AG09319 (cell line): ENCODE data around the gene PCTP.

Source experiments
- DNase-seq: peaks from one replicate; pipeline ENCODE4 v3.0.0-alpha.2; 2010; ENCODE audit warnings: low read depth; ENCODE audit errors: extremely low read depth
- TF ChIP-seq, protein P1 (sequence below): IDR thresholded peaks from 2 replicates; pipeline ENCODE4 v1.5.1; 2011; ENCODE audit warnings: low read depth, mild to moderate bottlenecking, inconsistent platforms, low read length, moderate library complexity

Gene PCTP

DNA sequence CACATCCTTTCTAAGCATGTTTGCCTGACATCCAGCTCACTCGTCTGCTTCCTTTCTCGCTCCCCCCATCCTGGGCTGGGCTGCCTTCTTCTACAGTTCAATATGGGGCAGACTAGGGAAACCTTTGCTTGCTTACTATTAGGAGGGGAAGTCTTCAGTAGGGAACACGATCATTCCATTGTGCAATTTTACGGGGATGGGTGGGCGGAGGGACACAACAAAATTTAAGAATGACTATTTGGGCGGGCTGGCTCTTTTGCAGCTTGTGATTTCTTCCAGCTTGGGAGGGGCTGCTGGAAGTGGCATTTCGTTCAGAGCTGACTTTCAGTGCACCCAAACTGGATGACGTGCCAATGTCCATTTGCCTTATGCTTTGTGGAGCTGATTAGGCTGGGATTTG, 25.4 kb downstream of the PCTP start:
- TF ChIP-seq, protein P1, sequence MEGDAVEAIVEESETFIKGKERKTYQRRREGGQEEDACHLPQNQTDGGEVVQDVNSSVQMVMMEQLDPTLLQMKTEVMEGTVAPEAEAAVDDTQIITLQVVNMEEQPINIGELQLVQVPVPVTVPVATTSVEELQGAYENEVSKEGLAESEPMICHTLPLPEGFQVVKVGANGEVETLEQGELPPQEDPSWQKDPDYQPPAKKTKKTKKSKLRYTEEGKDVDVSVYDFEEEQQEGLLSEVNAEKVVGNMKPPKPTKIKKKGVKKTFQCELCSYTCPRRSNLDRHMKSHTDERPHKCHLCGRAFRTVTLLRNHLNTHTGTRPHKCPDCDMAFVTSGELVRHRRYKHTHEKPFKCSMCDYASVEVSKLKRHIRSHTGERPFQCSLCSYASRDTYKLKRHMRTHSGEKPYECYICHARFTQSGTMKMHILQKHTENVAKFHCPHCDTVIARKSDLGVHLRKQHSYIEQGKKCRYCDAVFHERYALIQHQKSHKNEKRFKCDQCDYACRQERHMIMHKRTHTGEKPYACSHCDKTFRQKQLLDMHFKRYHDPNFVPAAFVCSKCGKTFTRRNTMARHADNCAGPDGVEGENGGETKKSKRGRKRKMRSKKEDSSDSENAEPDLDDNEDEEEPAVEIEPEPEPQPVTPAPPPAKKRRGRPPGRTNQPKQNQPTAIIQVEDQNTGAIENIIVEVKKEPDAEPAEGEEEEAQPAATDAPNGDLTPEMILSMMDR: no peak
- DNase-seq: no peak

DNA sequence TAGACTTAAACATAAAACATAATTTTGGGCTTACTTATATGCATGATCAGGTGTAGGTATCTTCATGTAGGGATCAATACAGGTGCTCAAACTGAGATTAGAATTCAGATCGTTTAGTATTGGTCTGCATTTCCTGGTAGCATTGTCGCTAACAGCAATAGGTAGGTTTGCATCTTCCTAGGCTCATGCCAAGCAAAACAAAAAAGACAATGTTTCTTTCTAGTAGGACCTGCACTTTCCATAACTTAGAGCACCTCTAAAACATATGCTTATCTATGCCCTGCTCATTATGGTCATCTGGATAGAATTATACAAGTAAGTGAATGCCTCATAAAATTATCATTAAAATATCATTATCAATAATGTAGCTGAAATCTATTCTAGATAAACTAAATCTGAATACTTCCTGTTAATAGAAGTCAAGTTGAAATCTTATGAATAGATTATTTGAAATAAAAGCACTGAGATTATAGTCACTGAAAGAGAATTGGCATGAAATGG, 26.7 kb downstream of the PCTP start:
- TF ChIP-seq, protein P1: no peak
- DNase-seq: no peak

DNA sequence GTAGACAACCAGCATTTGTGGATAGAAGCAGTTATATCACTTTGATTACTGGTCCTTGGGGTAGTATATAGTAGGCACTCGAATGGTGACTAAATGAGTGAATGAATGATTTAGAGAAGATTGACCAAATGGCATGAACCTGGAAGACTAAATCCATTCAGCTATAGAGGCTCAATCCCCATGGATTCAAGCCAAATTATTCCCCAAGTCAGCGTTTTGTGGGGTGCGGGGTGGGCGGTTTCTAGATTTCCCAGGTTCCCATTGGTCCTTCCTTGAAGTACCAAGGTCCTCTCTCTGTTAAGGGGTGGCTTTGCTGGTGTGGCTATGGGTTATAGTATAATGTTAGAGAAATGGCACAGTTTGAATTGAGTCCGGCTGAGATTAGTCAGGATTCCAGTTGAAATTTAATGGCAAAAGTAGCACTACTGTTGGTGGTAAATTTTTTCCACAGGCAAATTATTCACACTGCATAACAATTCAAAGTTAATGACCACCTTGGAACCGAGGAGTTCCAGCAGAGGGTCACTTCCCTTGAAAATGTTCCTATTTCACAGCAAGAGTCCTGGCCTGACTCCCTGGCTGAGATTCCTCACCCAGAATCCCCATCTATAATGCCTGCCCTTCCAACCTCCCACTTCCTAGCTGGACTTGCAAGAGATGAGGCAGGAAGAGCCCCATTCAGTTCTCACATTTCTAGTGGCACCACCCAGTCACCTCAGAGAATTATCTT, 27.7 kb downstream of the PCTP start:
- DNase-seq: no peak
- TF ChIP-seq, protein P1: no peak

DNA sequence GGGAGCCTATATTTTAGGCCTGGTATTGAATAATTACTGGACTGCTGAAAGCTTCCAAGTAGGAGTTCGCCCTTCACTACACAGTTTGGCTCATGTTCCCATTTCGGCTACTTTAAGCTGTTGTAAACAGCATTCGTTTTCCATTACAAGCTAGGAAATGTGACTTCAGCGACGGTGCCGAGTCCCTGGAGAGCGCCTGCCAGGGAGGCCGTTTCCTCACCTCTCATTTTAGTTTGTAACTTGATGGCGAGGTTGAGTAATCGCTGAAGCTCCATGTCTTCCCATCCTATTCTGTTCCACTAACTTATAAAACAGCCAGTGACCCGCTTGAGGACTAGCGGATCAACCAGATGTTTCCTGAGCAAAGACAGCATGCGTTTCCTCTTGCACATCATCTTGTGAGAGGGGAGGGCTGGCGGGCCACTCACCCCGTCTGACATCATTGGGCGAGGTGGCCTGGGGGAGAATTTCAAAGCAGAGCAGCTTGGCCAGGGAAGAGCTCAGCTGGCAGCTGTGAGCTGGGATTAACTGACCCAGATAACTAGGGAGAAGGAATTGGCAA, 32.9 kb downstream of the PCTP start:
- peak; percentile 37 for DNase-seq

DNA sequence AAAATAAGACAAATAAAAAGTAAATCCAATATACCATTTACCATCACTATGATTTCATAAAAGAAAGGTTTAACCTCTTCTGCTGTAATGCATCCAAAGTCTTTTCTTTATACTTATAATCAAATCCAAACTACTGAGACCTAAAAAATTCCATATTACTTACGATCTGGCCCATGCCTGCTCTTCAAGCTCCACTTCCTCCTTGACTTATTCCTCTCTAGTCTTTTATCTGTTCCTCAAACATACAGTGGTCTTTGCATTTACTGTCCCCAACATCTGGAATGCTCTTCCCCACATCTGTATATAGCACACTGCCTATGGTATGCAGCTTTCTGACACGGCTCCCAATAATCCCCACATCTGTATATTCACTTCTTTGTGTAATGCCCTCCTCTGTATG, 33.8 kb downstream of the PCTP start:
- no peak for DNase-seq
- TF ChIP-seq, protein P1: no peak

More for the DNA sequence above, 32.9 kb downstream of the PCTP start:
- TF ChIP-seq, protein P1: no peak

DNA sequence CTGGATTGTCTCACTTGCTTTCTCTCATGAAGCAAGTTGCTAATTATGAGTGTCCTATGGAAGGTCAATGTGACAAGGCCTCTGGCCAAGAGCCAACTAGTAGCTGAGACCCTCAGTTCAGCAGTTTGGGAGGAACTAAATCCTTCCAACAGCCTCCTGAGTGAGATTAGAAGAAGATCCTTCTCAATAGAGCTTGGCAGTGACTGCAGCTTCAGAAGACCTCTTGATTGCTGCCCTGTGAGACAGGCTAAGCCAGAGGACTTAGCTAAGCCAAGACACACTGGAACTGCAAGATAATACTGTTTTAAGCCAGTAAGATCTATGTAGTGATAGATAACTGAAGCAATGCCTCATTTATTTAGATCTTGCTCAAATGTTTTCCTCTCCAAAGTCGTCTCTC, 34.3 kb downstream of the PCTP start:
- DNase-seq: no peak
- TF ChIP-seq, protein P1: no peak

DNA sequence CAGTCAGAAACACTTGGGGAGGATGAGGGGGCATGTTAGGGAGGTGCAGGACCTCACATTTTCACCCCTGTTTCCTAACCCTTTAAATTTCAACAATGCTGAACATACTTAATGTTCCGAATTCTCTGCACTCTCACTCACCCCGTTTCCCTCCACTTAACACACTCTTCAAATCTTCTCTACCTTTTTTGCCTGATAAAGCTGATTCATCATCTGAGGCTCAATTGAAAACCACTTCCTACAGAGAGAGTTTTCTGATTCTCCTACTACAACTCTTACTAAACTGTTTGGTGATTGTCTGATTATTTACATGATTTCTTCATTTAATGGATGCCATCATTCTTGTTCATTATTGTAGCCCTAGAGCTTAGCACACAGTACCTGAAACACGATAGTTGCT, 42.4 kb downstream of the PCTP start:
- TF ChIP-seq, protein P1: no peak
- DNase-seq: no peak
